Upper lobe of left lung (tissue), 4 donors: Measurements from ENCODE around the gene MKLN1.

ENCODE experiments used
- EP300 ChIP-seq, 4 donors: sonication (generic); formaldehyde crosslinking; IDR thresholded peaks; one replicate each; pipeline ENCODE4 v1.5.1; 2017; ENCODE audit warnings: antibody characterized with exemption in 4 of 4, control low read depth in 2 of 4
- TF ChIP-seq, protein P1 (sequence below), 6 experiments: fragments of 450-650 bp in 4 of 6; fragments of 200-600 bp in 2 of 6; sonication (generic) in 2 of 6; IDR thresholded peaks; one replicate each; pipeline ENCODE4 v1.5.1; 2016 to 2019; ENCODE audit warnings: antibody characterized with exemption in 6 of 6

- TF ChIP-seq, protein P1, sequence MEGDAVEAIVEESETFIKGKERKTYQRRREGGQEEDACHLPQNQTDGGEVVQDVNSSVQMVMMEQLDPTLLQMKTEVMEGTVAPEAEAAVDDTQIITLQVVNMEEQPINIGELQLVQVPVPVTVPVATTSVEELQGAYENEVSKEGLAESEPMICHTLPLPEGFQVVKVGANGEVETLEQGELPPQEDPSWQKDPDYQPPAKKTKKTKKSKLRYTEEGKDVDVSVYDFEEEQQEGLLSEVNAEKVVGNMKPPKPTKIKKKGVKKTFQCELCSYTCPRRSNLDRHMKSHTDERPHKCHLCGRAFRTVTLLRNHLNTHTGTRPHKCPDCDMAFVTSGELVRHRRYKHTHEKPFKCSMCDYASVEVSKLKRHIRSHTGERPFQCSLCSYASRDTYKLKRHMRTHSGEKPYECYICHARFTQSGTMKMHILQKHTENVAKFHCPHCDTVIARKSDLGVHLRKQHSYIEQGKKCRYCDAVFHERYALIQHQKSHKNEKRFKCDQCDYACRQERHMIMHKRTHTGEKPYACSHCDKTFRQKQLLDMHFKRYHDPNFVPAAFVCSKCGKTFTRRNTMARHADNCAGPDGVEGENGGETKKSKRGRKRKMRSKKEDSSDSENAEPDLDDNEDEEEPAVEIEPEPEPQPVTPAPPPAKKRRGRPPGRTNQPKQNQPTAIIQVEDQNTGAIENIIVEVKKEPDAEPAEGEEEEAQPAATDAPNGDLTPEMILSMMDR (IDR thresholded peaks at IDR 0.05) = no peak
- TF ChIP-seq EP300 (IDR thresholded peaks at IDR 0.05) = no peak
Measured at GRCh38 chr7:131409129-131409766, 81.6 kb downstream of the MKLN1 start.
